Germinal center (tissue), 1 donor: ENCODE data around the gene NEDD4L.

Experiments used
- DNase-seq: peaks from one replicate; pipeline ENCODE4 v3.0.0; 2012; ENCODE audit warnings: mixed read lengths, low spot score

Gene NEDD4L

DNA sequence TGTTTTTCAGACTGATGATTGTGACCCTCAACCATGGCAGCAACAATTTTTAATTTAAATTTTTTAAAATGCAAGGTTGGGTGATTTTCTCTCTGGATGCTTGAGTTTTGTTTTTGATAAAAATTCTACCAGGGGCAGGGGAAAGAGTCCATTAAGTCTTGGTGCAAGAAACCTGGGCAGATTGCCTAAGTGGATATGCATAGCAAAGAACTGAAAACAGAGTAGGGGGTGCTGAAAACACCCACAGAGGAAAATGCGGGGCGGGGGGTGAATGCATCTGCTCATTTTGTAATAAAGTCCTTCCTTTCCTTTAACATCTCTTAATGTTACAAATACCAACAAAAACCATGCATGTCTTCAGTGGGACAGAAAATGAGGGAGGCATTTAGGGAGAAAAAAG is 138.0 kb downstream of the NEDD4L start:
- DNase-seq = no peak

DNA sequence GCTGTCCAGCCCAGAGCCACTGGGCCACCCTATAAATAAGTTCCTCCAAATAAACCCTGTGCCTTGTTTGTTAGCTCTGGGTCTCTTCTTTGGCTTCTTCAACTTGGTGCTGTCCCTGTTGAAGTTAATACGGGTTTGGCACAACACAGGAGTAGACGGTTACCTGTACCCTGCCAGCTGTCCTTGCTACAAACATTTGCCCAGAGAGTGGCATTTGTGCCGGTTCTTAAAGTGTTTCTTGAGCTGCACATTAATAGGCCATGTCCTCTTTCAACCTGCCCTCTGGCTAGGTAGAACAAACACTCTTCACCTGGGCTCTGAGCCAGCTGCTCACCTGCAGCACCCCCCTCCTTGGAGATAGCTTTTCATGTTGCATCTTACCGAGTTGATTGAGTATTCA is 139.2 kb downstream of the NEDD4L start:
- DNase-seq = no peak

DNA sequence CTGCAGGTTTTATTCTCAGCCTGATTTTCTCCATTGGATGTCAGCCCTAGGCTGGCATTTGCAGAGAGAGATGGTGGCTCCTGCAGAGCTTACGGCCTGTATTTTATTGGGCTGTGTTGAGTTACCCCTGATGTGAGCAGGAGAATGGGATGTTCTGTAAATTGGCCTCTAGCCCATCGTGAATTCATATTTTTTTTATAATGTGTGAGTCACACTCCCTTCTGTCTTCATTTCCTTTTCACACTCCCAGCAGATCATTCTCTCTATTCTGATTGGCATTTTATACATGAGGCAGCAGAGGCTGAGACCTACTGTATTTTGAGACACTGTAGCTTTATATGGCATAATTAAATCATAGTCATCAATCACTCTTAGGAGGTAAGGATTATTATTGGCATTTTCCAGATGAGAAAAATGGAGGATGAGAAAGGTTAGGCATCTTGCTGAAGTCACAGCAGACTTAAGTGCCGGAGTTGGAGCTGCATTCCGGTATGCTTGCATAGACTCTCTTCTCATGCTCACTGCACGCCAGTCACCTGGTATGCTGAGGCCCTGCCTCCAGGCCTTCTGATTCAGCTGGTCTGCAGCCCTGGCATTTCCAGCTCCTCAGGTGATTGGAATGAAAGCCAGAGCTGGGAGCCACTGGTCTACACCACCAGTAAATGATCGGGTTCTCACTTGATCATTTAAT is 142.4 kb downstream of the NEDD4L start:
- no peak for DNase-seq

DNA sequence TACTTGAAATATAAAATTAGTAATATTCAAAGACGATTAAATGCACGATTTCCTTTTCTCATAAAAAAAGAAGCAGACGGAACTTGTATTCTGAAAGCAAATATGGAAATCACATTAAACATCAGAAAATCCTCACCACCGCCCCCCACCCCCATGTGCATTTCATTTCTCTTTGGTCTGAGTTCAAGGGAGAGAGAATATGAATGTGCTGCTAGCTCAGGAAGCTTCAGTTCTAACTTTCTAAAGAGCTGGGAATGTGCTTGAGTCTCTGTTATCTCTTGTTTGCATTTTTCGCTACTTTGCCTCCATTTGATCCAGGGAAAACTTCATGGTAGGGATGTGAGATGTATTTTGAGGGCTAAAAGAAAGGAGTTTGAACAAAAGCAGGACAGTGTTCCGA is 143.6 kb downstream of the NEDD4L start:
- no peak for DNase-seq

DNA sequence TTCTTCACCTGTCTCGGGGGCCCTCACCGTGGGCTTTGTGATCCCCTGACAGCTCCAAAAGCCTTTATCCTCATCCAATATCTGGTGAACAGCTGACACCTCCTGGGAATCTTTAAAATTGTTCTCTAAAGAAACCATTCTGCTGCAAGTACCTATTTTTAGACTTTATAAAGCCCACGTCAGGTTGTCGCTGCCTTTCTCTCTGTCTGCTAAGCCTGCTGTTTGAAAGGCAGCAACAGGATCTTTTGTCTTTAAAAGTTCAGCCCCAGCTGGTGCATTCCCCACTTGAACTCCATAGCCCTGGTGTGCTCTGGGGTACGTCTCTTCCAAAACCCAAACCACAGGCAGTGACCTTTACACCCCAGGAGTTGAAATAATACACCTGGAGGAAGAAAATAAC is 145.0 kb downstream of the NEDD4L start:
- DNase-seq = no peak

DNA sequence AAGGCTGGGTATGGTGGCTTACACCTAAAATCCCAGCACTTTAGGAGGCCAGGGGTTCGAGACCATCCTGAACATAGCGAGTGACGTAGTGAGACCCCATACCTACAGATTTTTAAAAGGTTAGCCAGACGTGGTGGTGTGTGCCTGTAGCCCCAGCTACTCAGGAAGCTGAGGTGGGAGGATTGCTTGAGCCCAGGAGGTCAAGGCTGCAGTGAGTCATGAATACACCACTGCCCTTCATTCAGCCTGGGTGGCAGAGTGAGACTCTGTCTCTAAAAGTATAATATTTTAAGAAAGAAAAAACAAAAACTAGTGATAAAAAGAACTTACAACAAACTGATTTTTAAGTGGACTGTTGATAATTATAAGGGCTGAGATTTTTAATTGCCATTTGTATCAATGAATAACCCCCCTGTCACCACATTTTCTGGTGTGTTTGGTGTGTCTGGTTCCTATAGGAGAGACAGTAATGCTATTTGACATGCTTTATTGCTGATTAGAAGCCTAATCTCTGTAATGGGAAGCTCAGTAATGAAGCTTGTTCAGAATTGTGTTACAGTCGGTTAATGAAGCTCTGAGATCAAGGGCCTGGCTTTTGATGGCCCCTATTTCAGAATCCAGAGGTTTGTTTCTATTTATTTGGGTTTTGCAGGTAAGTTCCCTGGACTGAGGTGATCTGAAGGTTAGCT is 147.0 kb downstream of the NEDD4L start:
- DNase-seq = no peak

DNA sequence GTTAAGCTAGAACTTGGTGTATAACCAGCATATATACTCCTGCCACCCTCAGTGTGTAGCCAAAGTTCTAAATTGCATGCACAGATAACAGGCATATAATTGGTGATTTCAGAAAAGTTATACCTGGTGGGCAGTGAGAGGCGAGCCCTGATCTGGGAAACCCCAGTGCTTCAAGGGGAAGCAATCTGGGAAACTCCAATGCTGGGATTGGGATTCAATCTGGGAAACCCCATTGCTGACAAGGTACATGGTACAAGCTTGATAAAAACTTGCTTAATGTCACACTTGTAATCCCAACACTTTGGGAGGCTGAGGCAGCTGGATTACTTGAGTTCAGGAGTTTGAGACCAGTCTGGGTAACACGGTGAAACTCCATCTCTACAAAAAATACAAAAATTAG is 147.6 kb downstream of the NEDD4L start:
- no peak for DNase-seq

DNA sequence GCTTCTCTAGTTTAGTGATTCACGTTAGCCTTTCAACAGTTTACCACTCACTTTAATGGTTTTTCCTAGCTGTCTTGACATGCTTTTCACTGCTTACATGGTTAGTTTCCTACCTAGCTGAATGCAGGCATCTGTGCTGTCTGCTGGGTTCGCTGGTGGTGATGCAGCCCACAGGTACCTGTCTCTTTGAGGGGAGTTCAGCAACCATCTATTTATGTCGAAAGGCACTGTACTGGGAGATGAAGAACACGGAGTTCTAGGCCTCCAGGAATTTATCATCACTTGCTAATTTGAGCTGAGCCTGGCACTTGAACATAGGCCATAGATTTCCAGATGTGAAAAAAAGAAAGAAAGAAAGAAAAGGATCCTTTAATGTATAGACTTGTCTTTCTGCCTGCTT is 148.5 kb downstream of the NEDD4L start:
- DNase-seq = no peak

DNA sequence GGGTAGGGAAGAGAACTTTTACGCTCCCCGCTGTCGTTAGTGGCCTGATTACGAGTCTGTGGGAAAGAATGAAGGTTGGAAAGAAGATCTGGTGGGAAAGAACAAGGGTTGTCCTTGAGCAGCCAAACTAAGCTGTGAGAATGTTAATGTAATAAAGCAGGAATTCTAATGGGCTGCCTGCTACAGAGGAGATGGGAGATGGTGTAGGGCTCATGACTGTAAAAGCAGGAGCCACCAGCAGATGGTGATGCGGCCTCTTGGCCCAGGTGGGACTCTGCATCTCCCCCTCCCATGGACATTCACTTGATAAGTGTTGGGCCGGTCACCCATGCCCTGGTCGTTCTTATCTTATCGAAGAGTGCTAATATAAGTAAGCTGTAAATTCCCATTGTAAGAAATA is 150.0 kb downstream of the NEDD4L start:
- no peak for DNase-seq

DNA sequence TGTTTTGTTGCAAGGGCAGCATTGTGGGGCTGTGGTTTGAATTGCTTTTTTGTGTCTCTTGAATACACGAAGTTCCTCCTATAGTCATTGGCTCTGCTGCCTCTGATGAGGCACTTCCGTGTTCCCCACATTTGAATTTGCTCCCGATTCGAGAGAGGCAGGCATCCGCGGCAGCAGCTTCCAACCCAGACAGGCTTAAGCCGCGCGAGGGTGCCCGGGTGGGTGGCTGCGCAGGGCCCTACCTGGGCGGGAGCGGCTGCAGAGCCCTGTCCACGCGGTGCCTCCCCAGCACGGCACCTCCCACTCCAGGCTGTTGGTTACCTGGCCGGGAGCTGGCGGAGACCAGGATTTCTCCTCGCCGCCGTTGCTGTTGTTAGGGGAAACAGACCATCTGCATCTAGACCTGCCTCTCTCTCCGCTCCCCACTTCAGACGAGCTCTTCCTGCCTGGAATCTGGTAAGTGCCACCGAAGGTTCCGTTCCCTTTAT is 151.3 kb downstream of the NEDD4L start:
- peak; percentile 68 for DNase-seq

DNA sequence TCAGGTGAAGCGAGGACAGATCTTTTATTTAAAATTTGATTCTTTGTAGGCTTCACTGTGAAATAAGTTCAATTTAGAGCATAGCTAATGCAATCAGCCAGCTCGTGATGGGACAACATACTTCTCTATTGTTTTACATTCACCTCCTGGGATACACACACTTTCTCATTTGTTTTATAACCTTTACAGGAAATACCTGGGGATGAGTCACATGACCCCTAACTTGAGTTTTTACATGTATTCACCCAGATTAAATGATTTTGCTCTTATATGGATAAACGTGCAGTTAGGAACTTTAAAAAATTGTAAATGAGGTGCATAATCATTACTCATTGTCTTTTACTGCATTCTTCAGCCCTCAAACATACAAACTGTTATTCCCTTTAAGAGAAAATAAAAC is 152.1 kb downstream of the NEDD4L start:
- no peak for DNase-seq

DNA sequence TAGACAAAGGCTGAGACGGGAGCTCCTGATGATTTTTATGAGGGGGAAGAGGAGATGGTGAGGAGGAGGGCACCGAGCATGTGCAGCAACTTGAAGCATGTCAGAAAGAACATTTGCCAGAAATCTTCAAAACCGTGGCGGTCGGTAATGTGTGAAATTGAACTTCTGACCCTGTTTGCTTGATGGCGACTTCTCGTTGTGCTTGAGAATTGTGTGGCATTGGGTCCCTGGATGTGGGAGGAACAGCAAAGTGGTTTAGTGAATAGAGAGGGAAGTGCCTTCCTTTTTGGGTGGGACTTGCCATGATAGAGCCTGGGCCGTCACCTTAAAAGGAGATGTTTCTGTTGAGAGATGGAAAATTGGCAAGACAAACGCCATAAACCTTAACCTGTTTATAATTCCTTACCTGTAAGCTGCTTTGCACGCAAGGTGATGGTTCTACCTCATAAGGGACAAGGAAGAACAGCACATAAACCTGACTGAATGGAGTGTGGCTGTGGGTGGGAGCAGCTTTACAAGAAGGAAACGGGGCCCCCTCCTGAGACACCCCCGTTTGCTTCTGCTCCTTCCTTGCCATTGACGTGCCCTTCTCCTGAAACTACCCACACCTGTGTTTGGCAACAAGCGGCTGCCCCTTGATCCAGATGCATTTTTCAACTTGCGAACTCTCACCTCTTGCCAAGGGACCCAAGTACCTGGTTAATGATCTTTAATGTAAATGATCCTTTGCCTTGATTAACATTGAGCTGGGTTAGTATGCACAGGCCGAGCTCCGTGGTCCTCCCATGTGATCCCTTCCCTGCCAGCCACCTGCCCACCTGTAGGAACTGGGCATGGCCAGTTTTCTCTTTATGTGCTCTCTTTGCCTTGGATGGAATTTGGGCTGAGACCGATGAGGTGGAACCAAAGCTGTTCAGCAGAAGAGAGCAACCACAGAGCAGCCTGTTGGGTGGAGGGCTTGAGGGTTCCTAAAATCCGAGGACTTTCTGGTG is 153.2 kb downstream of the NEDD4L start:
- DNase-seq = no peak

DNA sequence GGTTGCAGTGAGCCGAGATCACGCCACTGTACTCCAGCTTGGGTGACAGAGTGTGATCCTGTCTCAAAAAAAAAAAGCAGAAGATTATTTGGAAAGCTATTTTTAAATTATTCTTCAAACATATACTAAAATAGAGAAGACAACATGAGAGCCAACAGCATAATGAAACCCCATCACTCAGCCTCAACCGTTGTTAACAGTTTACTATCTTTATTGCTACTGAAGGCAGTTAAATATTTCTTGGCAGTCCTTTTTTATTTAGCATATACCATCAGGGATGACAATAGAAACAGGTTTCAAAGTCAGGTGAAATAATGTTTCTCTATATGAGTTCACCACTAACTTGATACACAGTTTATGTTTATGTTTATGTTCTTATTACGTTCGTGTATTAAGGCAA is 157.2 kb downstream of the NEDD4L start:
- DNase-seq = no peak

DNA sequence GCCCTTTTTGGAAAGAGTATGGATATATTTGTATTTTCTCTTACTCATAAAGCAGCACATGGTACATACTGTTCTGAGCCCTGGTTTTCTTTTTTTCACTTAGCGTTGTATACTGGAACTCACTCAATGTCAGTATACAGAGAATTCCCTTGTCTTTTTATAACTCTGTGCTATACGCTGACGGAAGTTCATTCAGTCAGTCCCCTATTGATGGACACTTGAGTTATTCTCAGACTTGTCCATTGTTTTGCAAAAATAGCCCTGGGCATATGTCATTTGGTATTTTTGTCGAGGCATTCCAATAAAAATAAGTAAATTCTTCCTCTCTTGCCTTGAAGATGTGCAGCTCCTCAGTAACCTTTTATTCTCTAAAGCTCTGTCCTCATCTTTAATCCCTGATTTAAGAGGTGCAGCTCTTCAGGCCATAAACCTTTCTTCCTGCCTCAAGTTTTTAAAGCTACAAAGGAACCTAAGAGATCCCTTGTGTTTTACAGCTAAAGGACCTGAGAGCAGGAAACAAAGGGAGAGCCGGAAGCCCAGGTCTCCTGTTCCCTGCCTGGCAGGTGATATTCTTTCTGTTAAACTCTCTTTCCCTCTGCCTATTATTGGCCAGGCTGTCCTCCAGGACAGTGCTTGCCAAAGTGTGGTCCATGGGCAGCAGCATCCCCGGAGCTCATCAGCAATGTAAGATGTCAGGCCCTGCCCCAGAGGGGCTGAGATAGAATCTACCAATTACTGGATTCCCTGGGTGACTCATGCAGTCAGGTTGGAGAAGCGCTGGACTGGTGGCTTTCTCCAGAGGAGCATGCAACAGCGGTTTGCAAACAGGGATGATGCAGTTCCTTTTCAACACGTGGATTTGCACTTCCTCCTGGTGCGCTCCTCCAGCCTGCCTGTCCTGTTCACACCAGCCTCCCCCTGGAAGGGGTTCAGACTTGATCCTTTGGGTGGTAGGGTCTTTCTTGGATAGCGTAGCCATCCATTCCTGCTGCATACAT is 158.0 kb downstream of the NEDD4L start:
- no peak for DNase-seq

DNA sequence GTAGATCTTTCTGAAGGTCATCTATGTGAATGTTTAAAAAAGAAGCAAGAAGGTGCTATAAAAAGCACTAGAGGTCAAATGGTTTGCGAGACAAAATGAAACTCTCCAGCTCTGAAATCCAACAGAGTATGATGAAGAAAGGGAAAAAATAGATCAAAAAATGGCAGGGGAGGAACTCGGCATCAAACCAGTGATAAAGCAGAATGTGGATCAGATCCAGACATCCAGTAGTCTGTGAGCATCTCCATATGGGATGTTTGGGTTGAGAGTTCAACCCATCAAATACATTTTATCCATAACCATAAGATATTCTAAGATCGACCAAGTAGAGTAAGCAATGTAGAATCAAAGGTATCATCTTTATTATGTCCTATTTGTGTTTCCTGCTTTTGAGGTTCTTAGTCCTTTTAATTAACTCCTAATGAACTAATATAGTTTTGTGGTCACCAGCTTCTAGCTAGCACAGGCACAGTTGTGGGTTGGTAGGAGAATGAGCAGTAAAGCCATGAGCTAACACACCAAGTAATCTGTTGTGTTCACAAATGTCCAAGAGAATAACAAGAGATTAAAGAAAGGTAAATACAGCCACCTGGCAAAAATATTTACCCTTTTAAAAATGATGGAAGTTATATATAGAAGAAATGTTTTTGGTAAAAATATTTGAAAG is 160.9 kb downstream of the NEDD4L start:
- DNase-seq = no peak

DNA sequence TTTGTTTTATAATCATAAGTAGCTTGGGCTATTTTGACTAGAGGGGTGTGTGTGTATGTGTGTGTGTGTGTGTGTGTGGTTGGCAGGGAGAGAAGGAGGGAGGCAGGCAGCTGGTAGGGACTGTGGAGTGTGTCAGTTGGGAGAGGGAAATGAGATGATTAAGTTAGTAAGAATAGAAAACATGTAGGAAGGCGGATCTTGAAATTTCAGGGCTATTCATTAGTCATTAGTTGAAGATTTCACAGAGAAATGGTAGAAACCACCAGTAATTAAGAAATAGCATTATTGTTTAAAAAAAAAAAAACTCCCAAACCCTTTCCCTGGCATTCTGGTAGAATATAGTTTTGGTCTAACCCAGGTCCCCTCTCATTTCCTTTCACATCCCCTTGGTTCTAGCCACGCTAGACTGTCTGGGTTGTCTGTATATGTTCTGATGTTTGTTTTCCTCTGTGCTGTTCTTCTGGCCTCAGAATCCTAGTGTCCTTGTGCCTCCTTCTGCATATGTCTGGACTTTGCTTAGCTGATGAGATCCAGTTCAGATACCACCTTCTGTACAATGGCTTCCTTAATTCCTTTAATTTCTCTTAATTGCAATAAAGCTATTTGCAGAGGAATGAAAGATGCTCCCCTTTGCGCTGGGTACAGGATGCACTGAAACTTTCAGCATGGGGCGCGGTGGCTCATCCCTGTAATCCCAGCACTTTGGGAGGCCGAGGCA is 161.6 kb downstream of the NEDD4L start:
- DNase-seq = no peak

DNA sequence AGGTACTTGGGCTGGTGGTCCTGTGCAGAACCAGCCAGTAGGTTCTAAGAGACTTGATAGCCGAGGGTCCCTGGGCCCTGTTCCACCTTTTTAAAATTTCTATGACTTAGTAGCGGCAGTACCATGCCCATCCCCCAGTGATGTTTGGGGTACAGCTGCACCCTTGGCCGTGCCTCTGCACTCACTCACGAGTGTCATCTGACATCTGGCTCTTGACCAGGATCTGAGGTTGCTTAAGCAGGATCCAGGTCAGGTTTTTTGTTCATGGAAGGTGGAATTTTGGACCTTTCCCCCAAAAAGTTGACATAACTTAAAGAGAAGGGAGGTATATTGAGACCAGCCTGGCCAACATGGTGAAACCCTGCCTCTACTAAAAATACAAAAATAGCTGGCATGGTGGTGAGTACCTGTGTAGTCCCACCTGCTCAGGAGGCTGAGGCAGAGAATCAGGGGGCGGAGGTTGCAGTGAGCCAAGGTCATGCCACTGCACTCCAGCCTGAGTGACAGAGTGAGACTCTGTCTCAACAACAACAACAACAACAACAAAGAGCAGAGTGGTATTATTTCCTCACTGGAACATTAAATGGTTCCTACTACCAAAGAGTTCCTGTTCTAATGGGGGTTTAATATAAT is 163.6 kb downstream of the NEDD4L start:
- no peak for DNase-seq

DNA sequence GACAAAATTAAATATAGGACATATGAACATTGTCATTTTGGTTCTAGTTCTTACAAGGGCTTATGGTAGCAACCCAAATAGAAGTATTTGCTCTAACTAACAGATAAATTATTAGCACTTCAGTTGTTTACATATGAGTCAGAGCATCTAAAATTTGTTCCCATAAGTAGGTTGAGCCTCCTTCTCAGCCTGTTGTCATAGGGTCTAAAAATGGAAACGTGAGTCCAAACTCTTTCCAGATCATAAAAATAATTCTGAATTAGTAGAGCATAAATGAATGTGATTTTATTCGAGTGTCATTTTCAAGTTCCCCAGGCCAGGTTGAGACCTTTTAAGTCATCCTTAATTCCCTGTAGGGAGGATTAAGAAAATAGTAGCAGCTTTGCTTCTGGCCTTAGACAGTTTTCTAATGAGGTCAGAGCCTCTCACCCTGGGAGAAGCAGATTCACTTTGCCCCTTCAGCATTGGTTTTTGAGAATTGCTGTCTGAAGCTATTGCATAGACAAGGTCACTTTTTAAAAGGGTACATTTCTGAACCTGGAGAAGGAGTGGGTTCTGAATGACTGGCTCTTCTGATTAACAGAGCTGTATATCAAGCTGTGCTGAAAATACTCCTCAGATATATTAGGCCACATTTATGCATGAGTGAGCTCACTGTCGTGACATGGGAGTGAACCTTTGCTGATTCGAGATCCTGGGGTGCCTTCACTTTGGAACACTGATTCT is 164.3 kb downstream of the NEDD4L start:
- no peak for DNase-seq

DNA sequence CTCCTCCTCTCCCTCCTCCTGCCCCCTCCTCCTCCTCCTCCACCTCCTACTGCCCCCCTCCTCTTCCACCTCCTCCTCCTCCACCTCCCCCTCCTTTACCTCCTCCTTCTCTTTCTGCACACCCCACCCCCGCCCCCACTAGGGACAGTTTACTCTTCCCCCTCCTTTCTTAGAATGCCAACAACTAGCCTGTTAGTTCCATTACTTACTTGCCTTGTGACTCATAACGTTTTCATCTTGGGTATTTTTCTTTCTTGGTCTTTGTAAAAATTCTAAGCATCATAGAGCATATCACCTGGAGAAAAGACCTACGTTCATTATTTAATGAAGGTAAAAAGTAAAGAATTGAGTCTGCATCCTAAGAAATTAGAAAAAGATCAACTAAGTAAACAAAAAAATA is 165.3 kb downstream of the NEDD4L start:
- DNase-seq = no peak
